HCT116 (cell line): ENCODE data around the gene RIMS1. TPM values are rescaled to one million over a fixed set of nuclear protein-coding genes. Genes with fewer than 3 reads are reported as not detected.

ENCODE experiments used
- ATAC-seq: fragments of 200-7000 bp; cut with Tn5 transposase; 2 replicates; pipeline ENCODE4 v1.9.1; 2020; ENCODE audit warnings: mild to moderate bottlenecking, moderate library complexity
- BruUV-seq: library from RNA; stranded (reverse); fragments of 400-500 nt; replicated peaks from 2 replicates; lab custom pipeline; 2021; lab: Mats Ljungman, UMichigan
- CTCF ChIA-PET: fragments of 300-600 bp; sonication (Branson Sonifier 250); formaldehyde crosslinking; loops from one replicate; lab custom pipeline; 2021; ENCODE audit warnings: antibody characterized with exemption; lab: Charles Lee
- POLR2A ChIA-PET: fragments of 300-600, 350-600 bp; sonication (Branson Sonifier 250); formaldehyde crosslinking; loops from one replicate; lab custom pipeline; 2021; ENCODE audit warnings: antibody characterized with exemption; lab: Charles Lee
- RAD21 ChIA-PET, 2 experiments: fragments of 300-600 bp; sonication (Branson Sonifier 250); formaldehyde crosslinking; loops; one replicate each; lab custom pipeline; 2023; ENCODE audit warnings: low total read pairs in 2 of 2; ENCODE audit not compliant: uncharacterized antibody in 2 of 2, unreplicated experiment in 2 of 2, low non-redundant PET in 1 of 2; lab: Charles Lee
- DNase-seq: peaks from one replicate; pipeline ENCODE4 v3.0.0-alpha.2; 2010; ENCODE audit warnings: low read depth, low spot score
- H2AFZ ChIP-seq: fragments of 200-600 bp; shearing (Covaris generic), sonication (generic); 2 replicates; pipeline ENCODE4 v1.6.1; 2017; ENCODE audit warnings: low read depth, mixed run types, mixed read lengths, antibody characterized with exemption, low read length; ENCODE audit not compliant: poor library complexity, severe bottlenecking
- H3K27ac ChIP-seq: 2 replicates; pipeline ENCODE4 v1.5.1; 2012; ENCODE audit warnings: low read depth, low read length
- H3K27me3 ChIP-seq: fragments of 200-600 bp; sonication (generic); 2 replicates; pipeline ENCODE4 v1.6.1; 2016; ENCODE audit warnings: mixed run types, low read length, mixed read lengths; ENCODE audit not compliant: insufficient read depth
- H3K36me3 ChIP-seq, 2 experiments: fragments of 200-500 bp in 1 of 2; fragments of 200-600 bp in 1 of 2; sonication (Bioruptor generic) in 1 of 2; sonication (generic) in 1 of 2; 2 replicates each; pipeline versions ENCODE4 v1.5.1 to v1.6.1; 2014 to 2016; ENCODE audit warnings: low read length in 2 of 2, inconsistent platforms in 1 of 2, mixed read lengths in 1 of 2, mixed run types in 1 of 2; ENCODE audit not compliant: insufficient read depth in 2 of 2, control insufficient read depth in 1 of 2
- H3K4me1 ChIP-seq, 2 experiments: fragments of 200-600 bp in 1 of 2; sonication (generic) in 1 of 2; 2 replicates each; pipeline versions ENCODE4 v1.5.1 to v1.6.1; 2012 to 2017; ENCODE audit warnings: low read length in 2 of 2, inconsistent platforms in 1 of 2, mild to moderate bottlenecking in 1 of 2, mixed read lengths in 1 of 2, mixed run types in 1 of 2, moderate library complexity in 1 of 2; ENCODE audit not compliant: insufficient read depth in 2 of 2, control insufficient read depth in 1 of 2
- H3K4me2 ChIP-seq: fragments of 200-600 bp; sonication (generic); 2 replicates; pipeline ENCODE4 v1.6.1; 2017; ENCODE audit warnings: mixed run types, low read length, mixed read lengths
- H3K4me3 ChIP-seq, 2 experiments: fragments of 200-600 bp in 1 of 2; sonication (generic) in 1 of 2; replicated peaks in 1 of 2; 2 replicates each; pipeline ENCODE4 v1.5.1; 2011 to 2016; ENCODE audit warnings: low read length in 2 of 2, control low read depth in 1 of 2, low read depth in 1 of 2, mild to moderate bottlenecking in 1 of 2, mixed read lengths in 1 of 2, mixed run types in 1 of 2
- H3K79me2 ChIP-seq: fragments of 200-600 bp; sonication (generic); 2 replicates; pipeline ENCODE4 v1.6.1; 2017; ENCODE audit warnings: mild to moderate bottlenecking, mixed run types, low read length, moderate library complexity, mixed read lengths; ENCODE audit not compliant: insufficient read depth
- H3K9ac ChIP-seq: fragments of 200-600 bp; sonication (generic); 2 replicates; pipeline ENCODE4 v1.6.1; 2016; ENCODE audit warnings: low read length, mixed read lengths
- H3K9me2 ChIP-seq: fragments of 200-600 bp; sonication (generic), shearing (Covaris generic); 2 replicates; pipeline ENCODE4 v1.6.1; 2017; ENCODE audit warnings: mixed run types, mild to moderate bottlenecking, moderate library complexity; ENCODE audit not compliant: insufficient read depth
- H3K9me3 ChIP-seq, 2 experiments: fragments of 200-500 bp in 1 of 2; fragments of 200-600 bp in 1 of 2; sonication (Bioruptor generic) in 1 of 2; sonication (generic) in 1 of 2; 2 replicates each; pipeline ENCODE4 v1.6.1; 2014 to 2017; ENCODE audit warnings: low read length in 2 of 2, mixed read lengths in 2 of 2, inconsistent platforms in 1 of 2, low read depth in 1 of 2, mild to moderate bottlenecking in 1 of 2, mixed run types in 1 of 2, moderate library complexity in 1 of 2; ENCODE audit not compliant: control insufficient read depth in 1 of 2, insufficient read depth in 1 of 2
- H4K20me1 ChIP-seq: fragments of 200-600 bp; sonication (generic), shearing (Covaris generic); 2 replicates; pipeline ENCODE4 v1.6.1; 2017; ENCODE audit warnings: mixed run types, mild to moderate bottlenecking, moderate library complexity; ENCODE audit not compliant: insufficient read depth
- CBX3 ChIP-seq: IDR thresholded peaks from 2 replicates; pipeline ENCODE4 v1.6.1; 2012; ENCODE audit warnings: low read depth
- CEBPB ChIP-seq: IDR thresholded peaks from 2 replicates; pipeline ENCODE4 v1.6.1; 2012; ENCODE audit warnings: low read depth
- EGR1 ChIP-seq: IDR thresholded peaks from 2 replicates; pipeline ENCODE4 v1.6.1; 2012; ENCODE audit warnings: low read depth
- ELF1 ChIP-seq: IDR thresholded peaks from 2 replicates; pipeline ENCODE4 v1.6.1; 2012; ENCODE audit warnings: low read depth, borderline replicate concordance
- EZH2 ChIP-seq: fragments of 200-600 bp; sonication (generic); IDR thresholded peaks from 2 replicates; pipeline ENCODE4 v1.6.1; 2017; ENCODE audit warnings: antibody characterized with exemption, mixed run types
- FOSL1 ChIP-seq: IDR thresholded peaks from 2 replicates; pipeline ENCODE4 v1.6.1; 2012; ENCODE audit warnings: low read depth
- JUND ChIP-seq: IDR thresholded peaks from 2 replicates; pipeline ENCODE4 v1.6.1; 2012
- POLR2A ChIP-seq: IDR thresholded peaks from 2 replicates; pipeline ENCODE4 v1.7.0; 2011; ENCODE audit warnings: borderline replicate concordance; ENCODE audit not compliant: insufficient read depth, insufficient read length; ENCODE audit errors: extremely low read depth
- SIN3A ChIP-seq: IDR thresholded peaks from 2 replicates; pipeline ENCODE4 v1.6.1; 2012; ENCODE audit warnings: low read depth
- SP1 ChIP-seq: IDR thresholded peaks from 2 replicates; pipeline ENCODE4 v1.6.1; 2012; ENCODE audit warnings: low read depth
- TCF7L2 ChIP-seq: IDR thresholded peaks from 2 replicates; pipeline ENCODE4 v1.7.0; 2011; ENCODE audit warnings: borderline replicate concordance, inconsistent platforms; ENCODE audit not compliant: insufficient read depth, insufficient read length; ENCODE audit errors: extremely low read depth
- YY1 ChIP-seq: IDR thresholded peaks from 2 replicates; pipeline ENCODE4 v1.6.1; 2011; ENCODE audit warnings: low read length, low read depth, moderate library complexity, mild to moderate bottlenecking; ENCODE audit not compliant: insufficient replicate concordance; ENCODE audit errors: extremely low read depth
- ZNF274 ChIP-seq: fragments of 200-500 bp; sonication (Bioruptor generic); IDR thresholded peaks from 2 replicates; pipeline ENCODE4 v1.6.1; 2014; ENCODE audit warnings: mild to moderate bottlenecking, low read depth, low read length, inconsistent platforms
- intact Hi-C: fragments of 100-400 bp; cut with micrococcal nuclease; formaldehyde crosslinking; loops from 2 replicates; pipeline ENCODE4 v1.10.0; 2022
- total RNA-seq: library from RNA; stranded (reverse); gene quantifications from one replicate; pipeline ENCODE4 v1.2.1, GENCODE V29; 2021; ENCODE audit not compliant: unreplicated experiment
- TF ChIP-seq, protein P1 (sequence below): IDR thresholded peaks from 2 replicates; pipeline ENCODE4 v1.6.1; 2012
- TF ChIP-seq, protein P2 (sequence below): IDR thresholded peaks from 2 replicates; pipeline ENCODE4 v1.6.1; 2011; ENCODE audit warnings: mild to moderate bottlenecking, low read length, moderate library complexity; ENCODE audit not compliant: insufficient replicate concordance; ENCODE audit errors: extremely low read depth
- TF ChIP-seq, protein P3 (sequence below), 3 experiments: fragments of 200-600 bp in 1 of 3; sonication (generic) in 1 of 3; IDR thresholded peaks in 2 of 3; conservative IDR thresholded peaks in 1 of 3; 2 replicates each; pipeline ENCODE4 v1.5.1; 2012 to 2017; ENCODE audit warnings: low read depth in 2 of 3, low read length in 2 of 3, antibody characterized with exemption in 1 of 3, borderline replicate concordance in 1 of 3, control low read depth in 1 of 3, mild to moderate bottlenecking in 1 of 3, mixed read lengths in 1 of 3, mixed run types in 1 of 3, moderate library complexity in 1 of 3; ENCODE audit not compliant: insufficient read depth in 1 of 3
- TF ChIP-seq, protein P4 (sequence below): IDR thresholded peaks from 2 replicates; pipeline ENCODE4 v1.6.1; 2012

Gene RIMS1
- total RNA-seq, 1 experiment from 2014 or later: not detected

DNA sequence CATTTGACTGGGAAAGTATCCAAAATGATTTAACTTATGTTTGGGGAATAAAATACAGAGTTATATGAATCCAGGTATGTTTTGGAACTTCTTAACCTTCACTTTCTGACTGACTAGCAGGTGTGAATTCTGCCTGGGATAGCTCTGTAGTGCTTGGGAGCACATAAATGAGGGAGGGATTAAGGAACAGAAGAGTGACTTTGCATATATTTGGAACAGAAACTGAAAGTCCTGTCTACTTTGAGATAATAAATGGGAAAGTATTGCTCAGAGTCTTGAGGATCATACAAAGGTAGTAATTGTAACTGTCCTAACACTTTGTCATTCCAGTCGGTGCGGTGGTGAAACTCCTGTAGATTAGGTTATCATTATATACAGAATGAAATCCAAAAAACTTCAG, 317.6 kb downstream of the RIMS1 start:
- BruUV-seq: no TSS peak
- Histone ChIP-seq H3K79me2 (no peaks in the 10 kb centered on the region), H3K9ac (no peak overlapping the region), H3K27me3 (no peaks in the 10 kb centered on the region), H3K27ac (no peak overlapping the region), H2AFZ (no peak overlapping the region), H4K20me1 (no peaks in the 10 kb centered on the region), H3K4me3 (no peak overlapping the region), H3K4me2 (no peak overlapping the region), H3K9me2 (no peaks in the 10 kb centered on the region), H3K9me3 (no peaks in the 10 kb centered on the region), H3K4me1 (no peaks in the 10 kb centered on the region), H3K36me3 (no peaks in the 10 kb centered on the region)
- TF ChIP-seq, protein P1, sequence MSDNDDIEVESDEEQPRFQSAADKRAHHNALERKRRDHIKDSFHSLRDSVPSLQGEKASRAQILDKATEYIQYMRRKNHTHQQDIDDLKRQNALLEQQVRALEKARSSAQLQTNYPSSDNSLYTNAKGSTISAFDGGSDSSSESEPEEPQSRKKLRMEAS: no peak
- RAD21 ChIA-PET: no interaction called here
- CTCF ChIA-PET: no interaction called here
- intact Hi-C loops: loop anchor here (1.0 kb wide), 1 partner anchor 22 kb away; no protein-coding TSS in a partner anchor
- DNase-seq (no peak), ATAC-seq (no peak)
- POLR2A ChIA-PET: no interaction called here

DNA sequence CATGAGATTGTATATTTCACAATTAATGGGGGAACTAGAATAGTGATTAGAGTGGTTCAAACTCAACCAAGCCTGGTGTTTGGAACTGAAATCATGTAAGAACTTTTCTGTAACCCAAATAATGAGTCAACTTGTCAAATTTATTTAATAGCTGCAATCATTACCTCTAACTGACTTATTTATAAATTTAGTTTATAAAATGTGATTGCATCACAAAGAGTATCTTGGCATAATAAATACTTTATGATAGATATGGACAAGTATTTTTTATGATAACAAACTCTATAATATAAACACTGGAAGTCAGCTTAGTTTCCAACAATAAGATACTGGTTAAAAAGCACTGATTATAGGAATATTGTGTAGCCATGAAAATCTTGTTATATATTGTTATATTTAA, 319.1 kb downstream of the RIMS1 start:
- H2AFZ ChIP-seq: no peak overlapping the region
- no peaks in the 10 kb centered on the region for H3K4me1 ChIP-seq
- no peaks in the 10 kb centered on the region for H4K20me1 ChIP-seq
- POLR2A ChIA-PET: no interaction called here
- no peaks in the 10 kb centered on the region for H3K9me2 ChIP-seq
- H3K27ac ChIP-seq: no peak overlapping the region
- DNase-seq: no peak
- ATAC-seq: no peak
- H3K9me3 ChIP-seq: no peaks in the 10 kb centered on the region
- no peaks in the 10 kb centered on the region for H3K27me3 ChIP-seq
- no peak overlapping the region for H3K4me3 ChIP-seq
- H3K9ac ChIP-seq: no peak overlapping the region
- RAD21 ChIA-PET: no interaction called here
- no peaks in the 10 kb centered on the region for H3K36me3 ChIP-seq
- no peaks in the 10 kb centered on the region for H3K79me2 ChIP-seq
- H3K4me2 ChIP-seq: no peak overlapping the region
- CTCF ChIA-PET: no interaction called here
- intact Hi-C loops: no loop called here
- no TSS peak for BruUV-seq
- TF ChIP-seq ELF1 (no peak), FOSL1 (no peak), CEBPB (no peak), POLR2A (no peak), SP1 (no peak), ZNF274 (no peak), SIN3A (no peak), TCF7L2 (no peak), JUND (no peak), YY1 (no peak), CBX3 (no peak), EZH2 (no peak), EGR1 (no peak)
- TF ChIP-seq, protein P2, sequence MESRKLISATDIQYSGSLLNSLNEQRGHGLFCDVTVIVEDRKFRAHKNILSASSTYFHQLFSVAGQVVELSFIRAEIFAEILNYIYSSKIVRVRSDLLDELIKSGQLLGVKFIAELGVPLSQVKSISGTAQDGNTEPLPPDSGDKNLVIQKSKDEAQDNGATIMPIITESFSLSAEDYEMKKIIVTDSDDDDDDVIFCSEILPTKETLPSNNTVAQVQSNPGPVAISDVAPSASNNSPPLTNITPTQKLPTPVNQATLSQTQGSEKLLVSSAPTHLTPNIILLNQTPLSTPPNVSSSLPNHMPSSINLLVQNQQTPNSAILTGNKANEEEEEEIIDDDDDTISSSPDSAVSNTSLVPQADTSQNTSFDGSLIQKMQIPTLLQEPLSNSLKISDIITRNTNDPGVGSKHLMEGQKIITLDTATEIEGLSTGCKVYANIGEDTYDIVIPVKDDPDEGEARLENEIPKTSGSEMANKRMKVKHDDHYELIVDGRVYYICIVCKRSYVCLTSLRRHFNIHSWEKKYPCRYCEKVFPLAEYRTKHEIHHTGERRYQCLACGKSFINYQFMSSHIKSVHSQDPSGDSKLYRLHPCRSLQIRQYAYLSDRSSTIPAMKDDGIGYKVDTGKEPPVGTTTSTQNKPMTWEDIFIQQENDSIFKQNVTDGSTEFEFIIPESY: no peak
- TF ChIP-seq, protein P3, sequence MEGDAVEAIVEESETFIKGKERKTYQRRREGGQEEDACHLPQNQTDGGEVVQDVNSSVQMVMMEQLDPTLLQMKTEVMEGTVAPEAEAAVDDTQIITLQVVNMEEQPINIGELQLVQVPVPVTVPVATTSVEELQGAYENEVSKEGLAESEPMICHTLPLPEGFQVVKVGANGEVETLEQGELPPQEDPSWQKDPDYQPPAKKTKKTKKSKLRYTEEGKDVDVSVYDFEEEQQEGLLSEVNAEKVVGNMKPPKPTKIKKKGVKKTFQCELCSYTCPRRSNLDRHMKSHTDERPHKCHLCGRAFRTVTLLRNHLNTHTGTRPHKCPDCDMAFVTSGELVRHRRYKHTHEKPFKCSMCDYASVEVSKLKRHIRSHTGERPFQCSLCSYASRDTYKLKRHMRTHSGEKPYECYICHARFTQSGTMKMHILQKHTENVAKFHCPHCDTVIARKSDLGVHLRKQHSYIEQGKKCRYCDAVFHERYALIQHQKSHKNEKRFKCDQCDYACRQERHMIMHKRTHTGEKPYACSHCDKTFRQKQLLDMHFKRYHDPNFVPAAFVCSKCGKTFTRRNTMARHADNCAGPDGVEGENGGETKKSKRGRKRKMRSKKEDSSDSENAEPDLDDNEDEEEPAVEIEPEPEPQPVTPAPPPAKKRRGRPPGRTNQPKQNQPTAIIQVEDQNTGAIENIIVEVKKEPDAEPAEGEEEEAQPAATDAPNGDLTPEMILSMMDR (IDR thresholded peaks at IDR 0.05 in 2 of 3, conservative IDR thresholded peaks at IDR 0.05 in 1 of 3; ENCODE audit: borderline replicate concordance in 1 of 3, insufficient read depth in 1 of 3, low read depth in 2 of 3, low read length in 2 of 3): no peak
- TF ChIP-seq, protein P1: no peak
- TF ChIP-seq, protein P4, sequence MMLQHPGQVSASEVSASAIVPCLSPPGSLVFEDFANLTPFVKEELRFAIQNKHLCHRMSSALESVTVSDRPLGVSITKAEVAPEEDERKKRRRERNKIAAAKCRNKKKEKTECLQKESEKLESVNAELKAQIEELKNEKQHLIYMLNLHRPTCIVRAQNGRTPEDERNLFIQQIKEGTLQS: no peak
